NCI-H1694 treated with DMSO at 0.1 percent for 48 hours (cell line): ENCODE measurements around the gene OR12D1.

Source experiments
- DNase-seq: peaks from one replicate; lab custom pipeline; 2025; lab: John Stamatoyannopoulos, UW

The OR12D1 gene

GRCh38 chr6:29465801-29466200 is 51.1 kb downstream of the OR12D1 start:
- no peak for DNase-seq

- no peak for DNase-seq
Measured at GRCh38 chr6:29466241-29466640, 51.5 kb downstream of the OR12D1 start.
